PFSK-1 (cell line): ENCODE results near the gene KIF12.

Experiments used
- FOXP2 ChIP-seq: optimal IDR thresholded peaks from 2 replicates; pipeline ENCODE3; 2011; ENCODE audit warnings: borderline replicate concordance, control low read depth, inconsistent platforms; ENCODE audit not compliant: insufficient read depth; ENCODE audit errors: extremely low read length, extremely low read depth
- POLR2AphosphoS5 ChIP-seq: IDR thresholded peaks from 2 replicates; pipeline ENCODE4 v1.6.1; 2012; ENCODE audit warnings: low read depth, mild to moderate bottlenecking, control low read depth, low read length, moderate library complexity
- SIN3A ChIP-seq: IDR thresholded peaks from 2 replicates; pipeline ENCODE4 v1.6.1; 2012; ENCODE audit warnings: mild to moderate bottlenecking, low read length, moderate library complexity, borderline replicate concordance; ENCODE audit not compliant: insufficient read depth
- TAF1 ChIP-seq: IDR thresholded peaks from 2 replicates; pipeline ENCODE4 v1.6.1; 2012; ENCODE audit warnings: low read length, control low read depth, borderline replicate concordance; ENCODE audit not compliant: insufficient read depth
- TF ChIP-seq, protein P1 (sequence below), 2 experiments: IDR thresholded peaks; 2 replicates each; pipeline versions ENCODE4 v1.6.1 to v1.8.0; 2011 to 2012; ENCODE audit warnings: low read depth in 2 of 2, low read length in 2 of 2, control low read depth in 1 of 2, inconsistent platforms in 1 of 2, mild to moderate bottlenecking in 1 of 2, moderate library complexity in 1 of 2; ENCODE audit not compliant: insufficient read depth in 1 of 2

GRCh38 chr9:114048533-114049415 is 50.3 kb downstream of the KIF12 start:
- TF ChIP-seq TAF1 (no peak), POLR2AphosphoS5 (no peak), SIN3A (no peak), FOXP2 (no peak)
- TF ChIP-seq, protein P1, sequence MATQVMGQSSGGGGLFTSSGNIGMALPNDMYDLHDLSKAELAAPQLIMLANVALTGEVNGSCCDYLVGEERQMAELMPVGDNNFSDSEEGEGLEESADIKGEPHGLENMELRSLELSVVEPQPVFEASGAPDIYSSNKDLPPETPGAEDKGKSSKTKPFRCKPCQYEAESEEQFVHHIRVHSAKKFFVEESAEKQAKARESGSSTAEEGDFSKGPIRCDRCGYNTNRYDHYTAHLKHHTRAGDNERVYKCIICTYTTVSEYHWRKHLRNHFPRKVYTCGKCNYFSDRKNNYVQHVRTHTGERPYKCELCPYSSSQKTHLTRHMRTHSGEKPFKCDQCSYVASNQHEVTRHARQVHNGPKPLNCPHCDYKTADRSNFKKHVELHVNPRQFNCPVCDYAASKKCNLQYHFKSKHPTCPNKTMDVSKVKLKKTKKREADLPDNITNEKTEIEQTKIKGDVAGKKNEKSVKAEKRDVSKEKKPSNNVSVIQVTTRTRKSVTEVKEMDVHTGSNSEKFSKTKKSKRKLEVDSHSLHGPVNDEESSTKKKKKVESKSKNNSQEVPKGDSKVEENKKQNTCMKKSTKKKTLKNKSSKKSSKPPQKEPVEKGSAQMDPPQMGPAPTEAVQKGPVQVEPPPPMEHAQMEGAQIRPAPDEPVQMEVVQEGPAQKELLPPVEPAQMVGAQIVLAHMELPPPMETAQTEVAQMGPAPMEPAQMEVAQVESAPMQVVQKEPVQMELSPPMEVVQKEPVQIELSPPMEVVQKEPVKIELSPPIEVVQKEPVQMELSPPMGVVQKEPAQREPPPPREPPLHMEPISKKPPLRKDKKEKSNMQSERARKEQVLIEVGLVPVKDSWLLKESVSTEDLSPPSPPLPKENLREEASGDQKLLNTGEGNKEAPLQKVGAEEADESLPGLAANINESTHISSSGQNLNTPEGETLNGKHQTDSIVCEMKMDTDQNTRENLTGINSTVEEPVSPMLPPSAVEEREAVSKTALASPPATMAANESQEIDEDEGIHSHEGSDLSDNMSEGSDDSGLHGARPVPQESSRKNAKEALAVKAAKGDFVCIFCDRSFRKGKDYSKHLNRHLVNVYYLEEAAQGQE (IDR thresholded peaks at IDR 0.05; ENCODE audit: insufficient read depth in 1 of 2, low read depth in 2 of 2, low read length in 2 of 2) = no peak
